AG09319 (cell line): ENCODE data around the gene CBLB.
"Not testable (repeated sequence)": the region's sequence is repeated elsewhere in the genome, so short reads cannot be mapped to it uniquely, and the experiment has no call there.

Experiments
- DNase-seq: peaks from one replicate; pipeline ENCODE4 v3.0.0-alpha.2; 2010; ENCODE audit warnings: low read depth; ENCODE audit errors: extremely low read depth
- TF ChIP-seq, protein P1 (sequence below): IDR thresholded peaks from 2 replicates; pipeline ENCODE4 v1.5.1; 2011; ENCODE audit warnings: low read depth, mild to moderate bottlenecking, inconsistent platforms, low read length, moderate library complexity

Gene CBLB

DNA sequence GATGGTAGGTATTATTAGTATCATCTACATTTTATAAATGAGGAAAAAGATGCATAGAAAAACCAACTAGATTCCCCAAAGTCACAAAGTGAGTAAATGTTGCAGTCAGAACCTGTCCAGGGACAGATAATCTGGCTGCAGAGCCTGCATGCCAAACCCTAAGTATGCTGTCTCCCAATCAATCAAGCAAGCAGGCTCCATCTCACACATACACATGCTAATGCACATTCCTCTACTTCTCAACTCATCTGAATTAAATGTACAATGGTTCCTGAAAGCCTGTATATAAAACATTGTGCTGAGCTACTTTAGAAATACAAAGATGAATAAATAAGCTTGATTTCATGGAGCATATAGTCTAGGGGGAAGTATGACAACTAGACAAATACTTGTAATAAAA, 101.0 kb downstream of the CBLB start:
- DNase-seq, result no peak
- TF ChIP-seq, protein P1, sequence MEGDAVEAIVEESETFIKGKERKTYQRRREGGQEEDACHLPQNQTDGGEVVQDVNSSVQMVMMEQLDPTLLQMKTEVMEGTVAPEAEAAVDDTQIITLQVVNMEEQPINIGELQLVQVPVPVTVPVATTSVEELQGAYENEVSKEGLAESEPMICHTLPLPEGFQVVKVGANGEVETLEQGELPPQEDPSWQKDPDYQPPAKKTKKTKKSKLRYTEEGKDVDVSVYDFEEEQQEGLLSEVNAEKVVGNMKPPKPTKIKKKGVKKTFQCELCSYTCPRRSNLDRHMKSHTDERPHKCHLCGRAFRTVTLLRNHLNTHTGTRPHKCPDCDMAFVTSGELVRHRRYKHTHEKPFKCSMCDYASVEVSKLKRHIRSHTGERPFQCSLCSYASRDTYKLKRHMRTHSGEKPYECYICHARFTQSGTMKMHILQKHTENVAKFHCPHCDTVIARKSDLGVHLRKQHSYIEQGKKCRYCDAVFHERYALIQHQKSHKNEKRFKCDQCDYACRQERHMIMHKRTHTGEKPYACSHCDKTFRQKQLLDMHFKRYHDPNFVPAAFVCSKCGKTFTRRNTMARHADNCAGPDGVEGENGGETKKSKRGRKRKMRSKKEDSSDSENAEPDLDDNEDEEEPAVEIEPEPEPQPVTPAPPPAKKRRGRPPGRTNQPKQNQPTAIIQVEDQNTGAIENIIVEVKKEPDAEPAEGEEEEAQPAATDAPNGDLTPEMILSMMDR, result no peak

DNA sequence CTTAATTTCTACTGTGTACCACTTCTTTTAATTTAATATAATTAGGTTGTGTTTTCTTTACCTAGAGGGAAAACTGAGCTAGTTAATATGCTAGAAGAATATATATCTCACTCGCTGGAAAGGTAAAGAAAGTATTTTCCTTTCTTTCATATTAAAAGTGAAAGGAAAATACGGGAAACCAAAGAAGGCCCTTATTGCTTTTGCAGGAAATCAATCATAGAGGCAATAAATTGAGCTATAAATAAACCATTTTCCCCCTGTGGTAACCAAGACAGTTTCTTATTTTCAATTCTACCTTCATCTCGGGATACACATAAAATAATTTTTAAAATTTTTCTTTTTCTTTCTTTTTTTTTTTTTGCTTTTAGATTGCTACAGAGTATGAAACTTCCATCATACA, 101.6 kb downstream of the CBLB start:
- no peak for DNase-seq
- TF ChIP-seq, protein P1, result no peak

DNA sequence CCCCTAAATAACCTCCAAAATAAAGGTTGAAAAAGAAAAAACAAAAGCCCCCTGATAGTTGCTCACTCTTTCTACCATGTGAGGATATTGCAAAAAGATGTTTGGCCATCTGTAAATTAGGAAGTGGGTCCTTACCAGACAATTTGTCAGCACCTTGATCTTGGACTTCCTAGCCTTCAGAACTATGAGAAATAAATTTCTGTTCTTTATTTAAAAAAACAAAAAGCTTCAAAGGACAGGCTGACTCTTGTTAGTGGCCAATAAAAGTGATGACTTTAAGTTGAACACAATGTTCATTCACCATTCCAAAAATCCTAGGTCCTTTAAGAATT, 103.5 kb downstream of the CBLB start:
- TF ChIP-seq, protein P1, result no peak
- no peak for DNase-seq

DNA sequence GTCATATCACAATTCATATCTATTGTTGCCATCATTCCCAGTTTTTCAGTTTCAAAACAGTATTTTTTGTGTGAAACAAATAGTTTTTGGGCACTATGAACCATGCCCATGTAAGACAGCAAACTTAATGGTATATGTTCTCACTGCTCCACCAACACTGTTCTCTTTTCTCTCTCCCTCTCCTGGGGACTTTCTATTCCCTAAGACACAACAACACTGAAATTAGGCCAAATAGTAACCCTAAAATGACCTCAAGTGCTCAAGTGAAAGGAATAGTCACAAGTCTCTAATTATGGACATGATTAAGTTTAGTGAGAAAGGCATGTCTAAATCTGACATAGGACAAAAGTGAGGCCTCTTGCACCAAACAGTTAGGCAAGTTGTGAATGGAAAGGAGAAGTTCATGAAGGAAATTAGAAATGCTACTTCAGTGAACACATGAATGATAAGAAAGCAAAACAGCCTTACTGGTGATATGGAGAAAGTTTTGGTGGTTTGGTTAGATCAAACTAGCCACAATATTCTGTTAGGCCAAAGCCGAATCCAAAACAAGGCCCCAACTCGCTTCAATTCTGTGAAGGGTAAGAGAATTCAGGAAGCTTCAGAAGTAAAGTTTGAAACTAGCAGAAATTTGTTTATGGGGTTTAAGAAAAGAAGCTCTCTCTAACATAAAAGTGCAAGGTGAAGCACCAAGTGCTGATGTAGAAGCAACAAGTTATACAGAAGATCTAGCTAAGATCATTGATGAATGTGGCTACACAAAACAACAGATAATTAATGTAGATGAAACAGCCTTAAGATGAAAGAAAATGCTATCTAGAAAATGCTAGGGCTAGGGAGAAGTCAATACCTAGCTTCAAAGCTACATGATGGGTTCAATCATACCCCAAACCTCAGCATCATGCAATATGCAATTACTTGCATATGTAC, 104.2 kb downstream of the CBLB start:
- no peak for DNase-seq
- TF ChIP-seq, protein P1, result no peak

DNA sequence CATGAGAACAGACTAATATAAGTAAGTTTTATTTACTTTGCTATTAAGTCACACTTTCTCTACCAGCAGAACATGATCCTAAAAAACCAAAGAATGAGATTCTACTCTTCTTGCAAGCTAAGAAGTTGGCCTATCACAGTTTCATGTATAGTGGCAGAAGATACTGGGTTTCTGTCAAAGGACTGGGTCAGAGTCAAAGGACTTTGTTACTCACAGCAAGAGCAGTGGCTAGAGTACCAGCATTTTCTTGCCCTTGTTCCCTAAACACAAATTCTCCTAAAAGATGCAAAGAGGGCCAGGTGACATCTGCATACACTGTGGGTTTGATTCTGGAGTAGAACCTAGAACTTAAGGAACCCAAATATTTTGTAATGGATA, 105.2 kb downstream of the CBLB start:
- no peak for DNase-seq
- TF ChIP-seq, protein P1, result no peak

DNA sequence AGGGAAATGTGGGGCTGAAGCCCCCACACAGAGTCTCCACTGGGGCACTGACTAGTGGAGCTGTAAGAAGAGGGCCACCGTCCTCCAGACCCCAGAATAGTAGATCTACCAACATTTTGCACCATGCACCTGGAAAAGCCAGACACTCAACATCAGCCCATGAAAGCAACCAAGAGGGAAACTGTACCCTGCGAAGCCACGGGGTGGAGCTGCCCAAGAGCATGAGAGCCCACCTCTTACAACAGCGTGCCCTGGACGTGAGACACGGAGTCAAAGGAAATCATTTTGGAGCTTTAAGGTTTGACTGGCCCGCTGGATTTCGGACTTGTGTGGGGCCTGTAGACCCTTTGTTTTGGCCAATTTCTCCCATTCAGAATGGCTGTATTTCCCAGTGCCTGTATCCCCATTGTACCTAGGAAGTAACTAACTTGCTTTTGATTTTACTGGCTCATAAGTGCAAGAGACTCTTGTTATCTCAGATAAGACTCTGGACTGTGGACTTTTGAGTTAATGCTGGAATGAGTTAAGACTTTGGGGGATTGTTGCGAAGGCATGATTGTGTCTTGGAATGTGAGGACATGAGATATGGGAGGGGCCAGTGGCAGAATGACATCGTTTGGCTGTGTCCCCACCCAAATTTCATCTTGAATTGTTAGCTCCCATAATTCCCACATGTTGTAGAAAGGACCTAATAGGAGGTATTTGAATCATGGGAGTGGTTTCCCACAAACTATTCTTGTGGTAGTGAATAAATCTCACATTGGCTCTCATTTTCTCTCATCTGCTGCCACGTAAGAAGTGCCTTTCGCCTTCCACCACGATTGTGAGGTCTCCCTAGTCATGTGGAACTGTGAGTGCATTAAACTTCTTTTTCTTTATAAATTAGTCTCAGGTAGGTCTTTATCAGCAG, 105.8 kb downstream of the CBLB start:
- TF ChIP-seq, protein P1, result no peak
- DNase-seq, result no peak

DNA sequence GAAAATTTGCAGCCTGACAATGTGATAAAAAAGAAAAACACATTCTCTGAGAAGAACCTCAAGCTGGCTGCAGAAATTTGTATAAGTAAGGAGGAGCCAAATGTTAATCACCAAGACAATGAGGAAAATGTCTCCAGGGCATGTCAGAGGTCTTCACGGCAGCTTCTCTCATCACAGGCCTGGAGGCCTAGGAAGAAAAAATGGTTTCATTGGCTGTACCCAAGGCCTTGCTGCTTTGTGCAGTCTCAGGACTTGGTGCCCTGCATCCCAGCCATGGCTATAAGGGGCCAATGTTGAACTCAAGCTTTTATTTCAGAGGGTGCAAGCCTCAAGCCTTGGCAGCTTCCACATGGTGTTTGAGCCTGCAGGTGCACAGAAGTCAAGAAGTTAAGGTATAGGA, 106.6 kb downstream of the CBLB start:
- not testable (repeated sequence) for DNase-seq
